ENCODE data around the gene C3orf70.

The C3orf70 gene

GRCh38 chr3:185049710-185050109 lies 103.2 kb downstream of the C3orf70 start:
- Histone ChIP-seq H3K27ac (no peak overlapping the region), H3K27me3 (no peaks in the 10 kb centered on the region), H3K4me3 (no peak overlapping the region), H3K4me1 (peaks cover 0 to 14% (median 0%) of the 10 kb centered on the region in 10 experiments; a peak in 2 of 20 replicates), H4K20me1 (no peaks in the 10 kb centered on the region; a peak in 1 of 22 replicates), H3K9me3 (replicated peaks in 1 of 11) (peaks cover 0 to 12% (median 0%) of the 10 kb centered on the region in 11 experiments; a peak in 1 of 22 replicates), H3K4me2 (no peak overlapping the region), H3K9ac (no peak overlapping the region), H3K36me3 (peaks cover 62 to 87% (median 71%) of the 10 kb centered on the region in 11 experiments)
- TF ChIP-seq Cebpa-rat (IDR thresholded peaks at IDR 0.05) = no peak

- H3K4me2 ChIP-seq = no peak overlapping the region
- 0 out of 22 replicates have a peak, but pooled peaks cover 0 to 9% (median 0%) of the 10 kb centered on the region in 11 experiments for H3K9me3 ChIP-seq (replicated peaks in 1 of 11)
- no peak for TF ChIP-seq Cebpa-rat (IDR thresholded peaks at IDR 0.05)
These were observed 106.3 kb downstream of the C3orf70 start for GRCh38 chr3:185046603-185047002.

GRCh38 chr3:185046164-185046515 lies 106.7 kb downstream of the C3orf70 start:
- no peak overlapping the region for H3K4me3 ChIP-seq
- H3K9me3 ChIP-seq (replicated peaks in 1 of 11) = 0 out of 22 replicates have a peak, but pooled peaks cover 0 to 9% (median 0%) of the 10 kb centered on the region in 11 experiments
- no peaks in the 10 kb centered on the region for H3K27me3 ChIP-seq
- H4K20me1 ChIP-seq = no peaks in the 10 kb centered on the region; a peak in 1 of 22 replicates
- peaks cover 30 to 85% (median 43%) of the 10 kb centered on the region in 11 experiments for H3K36me3 ChIP-seq
- H3K27ac ChIP-seq = no peak overlapping the region
- H3K9ac ChIP-seq = no peak overlapping the region
- no peak overlapping the region for H3K4me2 ChIP-seq
- no peak for TF ChIP-seq Cebpa-rat (IDR thresholded peaks at IDR 0.05)
- peaks cover 0 to 16% (median 0%) of the 10 kb centered on the region in 10 experiments; a peak in 2 of 20 replicates for H3K4me1 ChIP-seq

More at GRCh38 chr3:185046603-185047002, 106.3 kb downstream of the C3orf70 start:
- H3K4me1 ChIP-seq = peaks cover 0 to 16% (median 0%) of the 10 kb centered on the region in 10 experiments; a peak in 2 of 20 replicates
- peaks cover 33 to 85% (median 48%) of the 10 kb centered on the region in 11 experiments for H3K36me3 ChIP-seq
- H3K27me3 ChIP-seq = no peaks in the 10 kb centered on the region
- no peak overlapping the region for H3K27ac ChIP-seq
- no peak overlapping the region for H3K4me3 ChIP-seq
- H3K9ac ChIP-seq = no peak overlapping the region
- no peaks in the 10 kb centered on the region; a peak in 1 of 22 replicates for H4K20me1 ChIP-seq

- no peak for TF ChIP-seq Cebpa-rat (IDR thresholded peaks at IDR 0.05)
- H3K4me1 ChIP-seq = peaks cover 0 to 16% (median 7%) of the 10 kb centered on the region in 10 experiments; a peak in 10 of 20 replicates
- no peaks in the 10 kb centered on the region; a peak in 1 of 22 replicates for H4K20me1 ChIP-seq
- no peak overlapping the region for H3K27ac ChIP-seq
- H3K36me3 ChIP-seq = peaks cover 0 to 84% (median 18%) of the 10 kb centered on the region in 11 experiments; a peak in 15 of 22 replicates
- H3K4me3 ChIP-seq = no peak overlapping the region
- no peaks in the 10 kb centered on the region for H3K27me3 ChIP-seq
- peaks cover 6 to 26% (median 17%) of the 10 kb centered on the region in 11 experiments; a peak in 20 of 22 replicates for H3K9me3 ChIP-seq (replicated peaks in 1 of 11)
- no peak overlapping the region for H3K9ac ChIP-seq
- H3K4me2 ChIP-seq = no peak overlapping the region
These were observed 110.4 kb downstream of the C3orf70 start for GRCh38 chr3:185042312-185043050.

GRCh38 chr3:185041540-185041939 lies 111.3 kb downstream of the C3orf70 start:
- H3K9ac ChIP-seq = no peak overlapping the region
- H3K4me3 ChIP-seq = no peak overlapping the region
- H3K4me1 ChIP-seq = peaks cover 0 to 16% (median 7%) of the 10 kb centered on the region in 10 experiments; a peak in 10 of 20 replicates
- no peak overlapping the region for H3K27ac ChIP-seq
- no peak overlapping the region for H3K4me2 ChIP-seq
- H4K20me1 ChIP-seq = no peaks in the 10 kb centered on the region; a peak in 1 of 22 replicates
- peaks cover 0 to 84% (median 16%) of the 10 kb centered on the region in 11 experiments; a peak in 15 of 22 replicates for H3K36me3 ChIP-seq
- peaks cover 16 to 35% (median 26%) of the 10 kb centered on the region in 11 experiments for H3K9me3 ChIP-seq (replicated peaks in 1 of 11)
- no peak for TF ChIP-seq Cebpa-rat (IDR thresholded peaks at IDR 0.05)
- H3K27me3 ChIP-seq = no peaks in the 10 kb centered on the region

GRCh38 chr3:185040425-185040824 lies 112.4 kb downstream of the C3orf70 start:
- Histone ChIP-seq H3K36me3 (peaks cover 0 to 91% (median 16%) of the 10 kb centered on the region in 11 experiments; a peak in 17 of 22 replicates), H3K4me3 (no peak overlapping the region), H3K27me3 (no peaks in the 10 kb centered on the region), H3K9me3 (replicated peaks in 1 of 11) (peaks cover 27 to 46% (median 38%) of the 10 kb centered on the region in 11 experiments), H4K20me1 (no peaks in the 10 kb centered on the region), H3K27ac (no peak overlapping the region), H3K4me1 (peaks cover 0 to 10% (median 7%) of the 10 kb centered on the region in 10 experiments; a peak in 10 of 20 replicates), H3K9ac (no peak overlapping the region), H3K4me2 (no peak overlapping the region)
- TF ChIP-seq Cebpa-rat (IDR thresholded peaks at IDR 0.05) = no peak

GRCh38 chr3:185037801-185038200 lies 115.1 kb downstream of the C3orf70 start:
- Histone ChIP-seq H3K9me3 (replicated peaks in 1 of 11) (peaks cover 34 to 68% (median 46%) of the 10 kb centered on the region in 11 experiments), H3K27me3 (no peaks in the 10 kb centered on the region), H3K4me2 (peak overlapping the region in 5 of 11 experiments; percentile 18 to 40 (median 32); a peak in 9 of 22 replicates), H3K36me3 (peaks cover 0 to 99% (median 25%) of the 10 kb centered on the region in 11 experiments; a peak in 17 of 22 replicates), H3K4me3 (no peak overlapping the region), H3K27ac (0 out of 22 replicates have a peak overlapping the region, but pooled peaks of 1 of the 11 experiments have one; percentile 27), H4K20me1 (no peaks in the 10 kb centered on the region), H3K4me1 (peaks cover 0 to 10% (median 6%) of the 10 kb centered on the region in 10 experiments; a peak in 8 of 20 replicates), H3K9ac (no peak overlapping the region)
- no peak for TF ChIP-seq Cebpa-rat (IDR thresholded peaks at IDR 0.05)

GRCh38 chr3:185030951-185031350 lies 121.9 kb downstream of the C3orf70 start:
- Histone ChIP-seq H3K4me3 (no peak overlapping the region), H3K4me2 (no peak overlapping the region), H3K36me3 (peaks cover 12 to 100% (median 38%) of the 10 kb centered on the region in 11 experiments; a peak in 19 of 22 replicates), H3K9ac (no peak overlapping the region), H3K27me3 (no peaks in the 10 kb centered on the region), H3K27ac (no peak overlapping the region), H3K4me1 (peaks cover 0 to 8% (median 0%) of the 10 kb centered on the region in 10 experiments; a peak in 1 of 20 replicates), H3K9me3 (replicated peaks in 1 of 11) (peaks cover 14 to 30% (median 18%) of the 10 kb centered on the region in 11 experiments), H4K20me1 (no peaks in the 10 kb centered on the region)
- no peak for TF ChIP-seq Cebpa-rat (IDR thresholded peaks at IDR 0.05)

- Histone ChIP-seq H3K36me3 (peaks cover 12 to 100% (median 44%) of the 10 kb centered on the region in 11 experiments; a peak in 20 of 22 replicates), H4K20me1 (no peaks in the 10 kb centered on the region), H3K27me3 (no peaks in the 10 kb centered on the region), H3K4me2 (no peak overlapping the region), H3K9me3 (replicated peaks in 1 of 11) (peaks cover 8 to 24% (median 12%) of the 10 kb centered on the region in 11 experiments; a peak in 17 of 22 replicates), H3K4me1 (peaks cover 0 to 13% (median 2%) of the 10 kb centered on the region in 10 experiments; a peak in 12 of 20 replicates), H3K9ac (no peak overlapping the region), H3K4me3 (no peak overlapping the region), H3K27ac (no peak overlapping the region)
- no peak for TF ChIP-seq Cebpa-rat (IDR thresholded peaks at IDR 0.05)
These were observed 122.5 kb downstream of the C3orf70 start for GRCh38 chr3:185030399-185030798.
